Adrenal gland (tissue), 5 donors: ENCODE data around the gene ARHGDIA.
A peak's percentile ranks its signal among the peaks of the same experiment; 100 is the strongest.

Experiments used
- CTCF ChIP-seq, 6 experiments: fragments of 450-650 bp in 4 of 6; fragments of 200-600 bp in 2 of 6; sonication (generic) in 1 of 6; IDR thresholded peaks; 1 replicate in 5 of 6; 2 replicates in 1 of 6; pipeline versions ENCODE4 v1.5.1 to v1.8.0; 2016 to 2021; ENCODE audit warnings: antibody characterized with exemption in 6 of 6, mild to moderate bottlenecking in 2 of 6, moderate library complexity in 1 of 6
- POLR2A ChIP-seq, 2 donors: fragments of 450-650 bp; IDR thresholded peaks; one replicate each; pipeline ENCODE4 v1.6.1; 2017; ENCODE audit warnings: antibody characterized with exemption in 2 of 2, mild to moderate bottlenecking in 2 of 2, moderate library complexity in 1 of 2
- donor health status: DM: no; HTN: no; CAD: no.

- TF ChIP-seq CTCF (IDR thresholded peaks at IDR 0.05) (no peak), POLR2A (IDR thresholded peaks at IDR 0.05) (peak; percentile 27 to 50)
Measured at GRCh38 chr17:81867170-81867990, 3.8 kb downstream of the ARHGDIA start.
